LoVo (cell line): ENCODE data around the gene PAIP2.
"Not testable (repeated sequence)": the region's sequence is repeated elsewhere in the genome, so short reads cannot be mapped to it uniquely, and the experiment has no call there.

Experiments
- DNase-seq: peaks from one replicate; pipeline ENCODE4 v3.0.0-alpha.2; 2016; ENCODE audit warnings: low spot score

PAIP2 gene

DNA sequence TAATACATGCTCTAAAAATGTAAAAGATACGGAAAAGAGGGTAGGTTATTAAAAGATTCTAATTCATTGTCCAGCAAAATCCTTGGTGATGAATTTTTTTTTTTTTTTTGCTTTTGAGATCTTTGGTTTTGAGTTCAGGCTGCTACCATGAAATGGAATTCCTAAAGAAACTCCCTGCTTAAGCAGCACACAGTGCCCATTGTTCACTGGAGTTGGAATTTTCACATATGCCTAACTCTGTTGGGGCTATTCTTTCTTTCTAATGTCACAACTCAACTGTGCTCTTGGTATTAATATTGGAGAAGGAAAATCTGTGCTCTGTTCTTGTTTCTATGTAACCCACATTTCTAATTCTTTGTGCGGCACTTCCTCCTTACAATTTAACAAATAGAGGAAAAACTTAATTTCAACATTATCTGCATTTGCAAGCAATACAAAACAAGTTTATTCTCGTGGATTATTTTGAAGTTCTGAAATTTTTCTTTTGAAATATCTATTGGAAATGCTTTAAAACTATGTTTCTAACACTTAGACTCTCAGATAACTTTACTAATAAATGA lies 26.5 kb upstream of the PAIP2 start:
- no peak for DNase-seq

DNA sequence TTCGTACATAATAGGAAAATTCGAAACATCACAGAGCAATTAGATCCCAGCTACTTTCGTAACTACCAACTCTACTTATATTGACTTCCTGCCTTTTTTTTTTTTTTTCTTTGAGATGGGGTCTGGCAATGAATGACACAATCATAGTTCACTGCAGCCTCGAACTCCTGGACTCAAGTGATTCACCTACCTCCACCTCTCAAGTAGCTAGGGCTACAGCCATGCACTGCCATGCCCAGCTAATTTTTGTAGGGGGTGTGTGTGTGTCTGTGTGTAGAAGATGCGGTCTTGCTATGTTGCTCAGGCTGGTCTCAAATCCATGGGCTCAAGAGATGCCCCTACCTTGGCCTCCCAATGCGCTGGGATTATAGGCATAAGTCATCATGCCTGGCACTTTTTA lies 5.8 kb upstream of the PAIP2 start:
- DNase-seq, result no peak

GRCh38 chr5:139340051-139340450 lies 1.6 kb upstream of the PAIP2 start:
- DNase-seq, result no peak

GRCh38 chr5:139341187-139341688 lies 416 bp upstream of the PAIP2 start:
- no peak for DNase-seq

- no peak for DNase-seq
Measured at GRCh38 chr5:139342423-139342723, 719 bp downstream of the PAIP2 start.

- no peak for DNase-seq
Measured at GRCh38 chr5:139343476-139343875, 1.8 kb downstream of the PAIP2 start.

DNA sequence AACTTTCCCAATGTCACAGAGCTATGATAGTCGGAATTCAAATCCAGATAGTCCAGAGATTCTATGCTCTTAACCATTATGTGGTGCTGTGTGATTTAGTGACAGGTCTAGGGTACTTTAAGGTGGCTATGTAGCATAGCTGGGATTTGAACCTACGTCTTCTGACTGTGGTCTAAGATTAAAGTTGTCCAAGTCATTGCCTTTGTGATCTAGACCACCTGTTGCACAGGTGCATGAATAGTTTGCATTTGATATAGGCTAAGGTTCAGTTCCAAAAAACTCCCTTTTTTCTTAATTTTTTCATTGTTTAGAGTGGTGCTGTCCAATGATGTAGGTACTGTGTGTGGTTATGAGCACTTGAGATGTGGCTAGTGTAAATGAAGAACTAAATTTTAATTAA lies 2.5 kb downstream of the PAIP2 start:
- DNase-seq, result no peak

- not testable (repeated sequence) for DNase-seq
Measured at GRCh38 chr5:139345442-139345841, 3.8 kb downstream of the PAIP2 start.

GRCh38 chr5:139347863-139348262 lies 6.2 kb downstream of the PAIP2 start:
- DNase-seq, result not testable (repeated sequence)

DNA sequence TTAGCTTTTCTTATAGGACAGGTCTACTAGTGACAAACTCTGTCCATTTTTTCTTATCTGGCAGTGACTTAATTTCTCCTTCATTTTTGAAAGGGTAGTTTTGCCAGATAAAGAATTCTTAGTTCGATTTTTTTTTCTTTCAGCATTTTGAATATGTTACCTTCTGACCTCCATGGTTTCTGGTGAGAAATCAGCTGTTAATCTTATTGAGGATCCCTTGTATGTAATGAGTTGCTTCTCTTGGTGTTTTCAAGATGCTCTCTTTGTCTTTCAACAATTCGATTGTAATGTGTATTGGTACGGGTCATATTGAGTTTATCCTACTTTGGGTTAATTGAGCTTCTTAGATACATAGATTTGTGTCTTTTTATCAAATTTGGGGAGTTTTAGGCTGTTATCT lies 12.5 kb downstream of the PAIP2 start:
- no peak for DNase-seq

DNA sequence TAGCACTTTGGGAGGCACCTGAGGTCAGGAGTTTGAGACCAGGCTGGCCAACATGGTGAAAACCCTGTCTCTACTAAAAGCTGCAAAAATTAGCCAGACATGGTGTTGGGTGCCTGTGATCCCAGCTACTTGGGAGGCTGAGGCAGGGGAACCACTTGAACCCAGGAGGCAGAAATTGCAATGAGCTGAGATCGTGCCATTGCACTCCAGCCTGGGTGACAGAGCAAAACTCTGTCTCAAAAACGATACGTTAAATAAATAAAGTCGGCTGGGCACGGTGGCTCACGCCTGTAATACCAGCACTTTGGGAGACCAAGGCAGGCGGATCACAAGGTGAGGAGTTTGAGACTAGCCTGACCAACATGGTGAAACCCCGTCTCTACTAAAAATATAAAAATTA lies 14.2 kb downstream of the PAIP2 start:
- DNase-seq, result not testable (repeated sequence)

DNA sequence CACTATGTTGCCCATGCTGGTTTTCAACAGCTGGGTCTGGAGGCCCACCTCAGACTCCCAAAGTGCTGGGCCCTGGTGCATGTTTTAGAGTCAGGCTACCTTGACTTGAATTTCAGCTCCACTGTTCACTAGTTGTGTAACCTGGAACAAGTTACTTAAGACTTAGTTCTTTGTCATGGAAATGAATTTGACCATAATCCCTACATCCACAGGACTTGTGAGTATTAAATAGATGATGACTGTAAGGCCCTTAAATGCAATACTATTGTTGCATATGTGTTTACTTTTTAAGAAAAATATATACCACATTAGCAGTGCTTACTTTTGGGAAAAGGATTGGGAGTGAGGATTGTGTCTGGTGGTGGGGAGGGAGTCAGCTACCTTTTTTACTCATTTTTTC lies 16.4 kb downstream of the PAIP2 start:
- DNase-seq, result no peak

DNA sequence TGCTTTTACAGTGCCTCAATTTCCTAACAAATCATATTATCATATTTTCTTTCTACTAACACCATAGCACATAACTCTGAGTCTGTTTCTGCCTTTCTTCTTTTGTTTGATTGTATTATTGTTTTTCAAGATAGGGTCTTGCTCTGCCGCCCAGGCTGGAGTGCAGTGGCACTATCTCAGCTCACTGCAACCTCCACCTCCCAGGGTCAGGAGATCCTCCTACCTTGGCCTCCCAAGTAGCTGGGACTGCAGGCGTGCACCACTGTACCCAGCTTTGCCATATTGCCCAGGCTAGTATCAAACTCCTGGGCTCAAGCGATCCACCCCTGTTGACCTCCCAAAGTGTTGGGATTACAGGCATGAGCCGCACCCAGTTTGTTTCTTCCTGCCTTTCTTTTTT lies 18.7 kb downstream of the PAIP2 start:
- DNase-seq, result no peak

GRCh38 chr5:139361835-139362429 lies 20.3 kb downstream of the PAIP2 start:
- no peak for DNase-seq

DNA sequence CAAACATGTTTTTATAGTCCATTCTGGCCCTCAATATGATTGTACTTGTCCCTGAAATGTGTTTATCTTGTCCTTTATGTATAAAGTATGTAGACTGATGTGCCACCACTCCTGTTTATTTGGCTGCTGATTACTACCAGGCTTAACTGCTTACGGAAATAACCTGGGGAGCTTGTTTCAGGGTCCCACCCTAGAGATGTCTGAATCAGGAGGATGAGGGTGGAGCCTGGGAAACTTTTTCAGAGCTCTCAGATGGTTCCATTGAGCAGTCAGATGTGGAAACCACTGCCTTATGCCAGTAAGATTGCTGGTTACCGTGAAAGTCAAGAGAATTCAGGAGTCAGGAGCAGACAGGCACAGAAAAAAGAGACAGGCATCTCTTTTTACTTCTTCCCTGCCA lies 22.3 kb downstream of the PAIP2 start:
- DNase-seq, result no peak

DNA sequence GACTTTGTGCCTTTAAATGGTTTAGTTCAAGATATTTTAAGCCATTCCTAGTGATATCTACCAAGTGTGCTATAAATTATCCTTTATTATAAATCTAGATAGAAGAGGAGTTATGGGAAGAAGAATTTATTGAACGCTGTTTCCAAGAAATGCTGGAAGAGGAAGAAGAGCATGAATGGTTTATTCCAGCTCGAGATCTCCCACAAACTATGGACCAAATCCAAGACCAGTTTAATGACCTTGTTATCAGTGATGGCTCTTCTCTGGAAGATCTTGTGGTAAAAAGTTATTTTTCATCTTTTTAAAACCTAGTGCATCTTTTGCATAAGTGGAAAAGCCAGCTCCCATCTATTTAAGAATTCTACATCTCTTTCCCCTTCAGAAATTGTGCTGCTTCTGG lies 22.8 kb downstream of the PAIP2 start:
- DNase-seq, result no peak

GRCh38 chr5:139368613-139369012 lies 27.0 kb downstream of the PAIP2 start:
- no peak for DNase-seq

DNA sequence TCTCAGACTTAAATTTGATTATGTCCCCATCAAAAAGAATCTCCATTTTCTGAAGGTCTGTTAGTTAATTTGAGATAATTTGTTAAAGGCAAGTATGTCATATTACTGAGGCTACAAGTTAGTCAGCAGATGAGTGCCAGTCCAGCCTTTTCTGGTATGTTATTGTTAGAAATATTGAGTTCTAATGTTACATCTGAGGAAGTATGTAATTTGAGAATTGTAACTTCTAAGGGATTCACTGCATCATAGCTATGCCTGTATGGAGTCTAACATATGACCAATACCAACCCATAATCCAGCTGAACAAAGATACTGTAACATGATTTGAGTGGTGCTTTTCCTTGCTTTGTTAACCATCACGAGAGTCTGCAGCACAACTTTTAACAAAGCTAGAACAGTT lies 27.5 kb downstream of the PAIP2 start:
- no peak for DNase-seq

DNA sequence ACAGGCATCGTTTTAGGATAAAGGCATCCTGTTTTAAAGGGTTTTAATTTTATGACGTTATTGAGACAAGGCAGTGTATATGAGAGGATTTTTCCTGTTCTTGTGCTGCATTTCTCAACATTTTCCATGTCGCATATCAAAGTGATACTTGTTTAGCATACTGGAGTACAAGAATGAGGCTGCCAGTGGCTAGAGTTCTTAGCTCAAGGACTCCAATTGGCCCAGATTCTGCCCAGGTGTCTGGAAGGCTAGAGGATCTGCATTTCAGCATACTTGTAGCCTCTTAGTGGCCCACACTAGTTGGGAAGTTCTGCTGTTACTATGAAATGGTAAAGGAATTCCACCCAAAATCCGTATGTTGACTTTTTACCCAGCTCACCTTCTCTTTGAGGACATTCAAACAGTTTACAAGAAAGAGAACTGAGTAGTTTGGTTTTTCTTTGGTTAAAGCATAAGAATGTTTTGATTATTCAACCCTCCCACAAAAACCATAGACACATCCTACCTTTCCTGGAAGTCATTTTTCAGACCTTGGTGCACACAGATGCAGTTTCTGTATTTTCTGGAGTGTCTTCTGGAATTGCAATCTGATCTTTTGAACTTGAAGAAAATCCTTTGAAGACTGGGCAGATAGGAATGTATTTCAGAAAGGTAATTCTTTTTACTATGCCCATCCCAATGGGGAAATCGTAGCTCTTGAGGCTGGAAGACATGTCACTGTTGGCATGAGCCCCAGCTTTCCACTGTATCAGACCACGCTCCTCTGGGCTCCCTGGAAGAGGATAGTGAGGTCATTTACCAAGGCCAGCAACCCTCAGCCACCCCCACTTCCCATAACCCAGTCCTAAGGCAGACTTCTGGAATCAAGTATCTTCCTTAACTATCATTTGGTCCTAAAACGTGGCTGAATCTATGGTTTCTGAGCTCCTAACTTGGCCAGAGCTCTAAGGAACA lies 30.1 kb downstream of the PAIP2 start:
- DNase-seq, result no peak

DNA sequence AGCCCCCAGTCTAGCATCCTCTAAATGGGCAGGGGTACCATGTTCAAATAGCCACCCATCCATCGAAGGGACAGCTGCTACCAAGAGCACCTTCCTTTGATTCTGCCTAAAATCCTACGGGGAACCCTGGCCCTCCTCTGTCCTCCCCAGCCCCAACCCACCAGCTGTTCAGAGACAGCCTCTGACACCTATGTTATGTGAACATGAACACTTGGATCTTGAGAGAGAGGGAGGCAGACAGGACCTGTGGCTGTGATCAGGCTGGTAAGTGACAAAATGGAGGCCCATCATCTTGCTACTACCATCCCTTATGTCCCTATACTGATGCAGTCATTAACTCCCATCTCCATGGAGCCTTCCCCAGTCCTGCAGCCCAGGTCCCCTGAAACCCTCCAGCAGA lies 33.3 kb downstream of the PAIP2 start:
- no peak for DNase-seq

- DNase-seq, result no peak
Measured at GRCh38 chr5:139376364-139376763, 34.7 kb downstream of the PAIP2 start.

GRCh38 chr5:139377226-139377625 lies 35.6 kb downstream of the PAIP2 start:
- no peak for DNase-seq

- DNase-seq, result no peak
Measured at GRCh38 chr5:139378101-139378825, 36.6 kb downstream of the PAIP2 start.
